Liver (tissue), 9 donors: ENCODE data around the gene TBL1XR1. TPM values are rescaled to one million over a fixed set of nuclear protein-coding genes. Genes with fewer than 3 reads are reported as not detected.

Source experiments
- DNase-seq: peaks from one replicate; pipeline ENCODE4 v3.0.0-alpha.2; 2017; ENCODE audit warnings: low spot score
- H3K27ac ChIP-seq, 2 donors: one replicate each; pipeline ENCODE4 v1.7.0; 2013; ENCODE audit warnings: inconsistent platforms in 2 of 2, low read length in 2 of 2, control low read depth in 1 of 2, low read depth in 1 of 2, mild to moderate bottlenecking in 1 of 2
- H3K27me3 ChIP-seq, 4 donors: one replicate each; pipeline versions ENCODE4 v1.6.1 to v1.7.0; 2013; ENCODE audit warnings: low read length in 3 of 4, inconsistent platforms in 1 of 4, mild to moderate bottlenecking in 1 of 4, moderate library complexity in 1 of 4; ENCODE audit not compliant: control insufficient read depth in 4 of 4, insufficient read depth in 4 of 4
- H3K36me3 ChIP-seq, 4 donors: one replicate each; pipeline versions ENCODE4 v1.6.1 to v1.7.0; 2013; ENCODE audit warnings: low read length in 3 of 4, mild to moderate bottlenecking in 3 of 4, low read depth in 1 of 4, moderate library complexity in 1 of 4; ENCODE audit not compliant: control insufficient read depth in 4 of 4, insufficient read depth in 3 of 4
- H3K4me1 ChIP-seq, 4 donors: one replicate each; pipeline versions ENCODE4 v1.6.1 to v1.7.0; 2013; ENCODE audit warnings: low read length in 3 of 4, mild to moderate bottlenecking in 3 of 4, moderate library complexity in 1 of 4; ENCODE audit not compliant: control insufficient read depth in 4 of 4, insufficient read depth in 4 of 4
- H3K4me3 ChIP-seq, 3 donors: one replicate each; pipeline versions ENCODE4 v1.6.1 to v1.7.0; 2013; ENCODE audit warnings: low read length in 3 of 3, control low read depth in 1 of 3, low read depth in 1 of 3, mild to moderate bottlenecking in 1 of 3
- H3K9ac ChIP-seq, 2 donors: one replicate each; pipeline ENCODE4 v1.7.0; 2013; ENCODE audit warnings: low read length in 2 of 2, mild to moderate bottlenecking in 2 of 2, moderate library complexity in 2 of 2, control low read depth in 1 of 2, low read depth in 1 of 2
- H3K9me3 ChIP-seq, 4 donors: one replicate each; pipeline versions ENCODE4 v1.6.1 to v1.7.0; 2013; ENCODE audit warnings: low read length in 3 of 4; ENCODE audit not compliant: control insufficient read depth in 4 of 4
- ATF3 ChIP-seq: IDR thresholded peaks from 2 replicates; pipeline ENCODE4 v1.6.1; 2016; ENCODE audit warnings: antibody characterized with exemption
- CTCF ChIP-seq: fragments of 150-350 bp; IDR thresholded peaks from 2 replicates; pipeline ENCODE4 v1.5.1; 2017; ENCODE audit warnings: improper control_type of control experiment, low read depth, low read length; ENCODE audit not compliant: missing input control
- EGR1 ChIP-seq, 2 donors: IDR thresholded peaks; 2 replicates each; pipeline ENCODE4 v1.6.1; 2016 to 2018; ENCODE audit warnings: antibody characterized with exemption in 2 of 2, low read depth in 2 of 2
- FOXA1 ChIP-seq: IDR thresholded peaks from 2 replicates; pipeline ENCODE4 v1.6.1; 2016; ENCODE audit warnings: antibody characterized with exemption
- FOXA2 ChIP-seq: IDR thresholded peaks from 2 replicates; pipeline ENCODE4 v1.6.1; 2016; ENCODE audit warnings: antibody characterized with exemption
- GABPA ChIP-seq, 2 donors: IDR thresholded peaks in 1 of 2; conservative IDR thresholded peaks in 1 of 2; 2 replicates each; pipeline ENCODE4 v1.6.1; 2016; ENCODE audit warnings: antibody characterized with exemption in 2 of 2, mild to moderate bottlenecking in 1 of 2, moderate library complexity in 1 of 2
- HNF4A ChIP-seq, 2 donors: conservative IDR thresholded peaks; 2 replicates each; pipeline ENCODE4 v1.6.1; 2016; ENCODE audit warnings: antibody characterized with exemption in 2 of 2, mild to moderate bottlenecking in 2 of 2
- HNF4G ChIP-seq: IDR thresholded peaks from 2 replicates; pipeline ENCODE4 v1.6.1; 2016; ENCODE audit warnings: antibody characterized with exemption
- JUND ChIP-seq, 2 donors: IDR thresholded peaks; 2 replicates each; pipeline ENCODE4 v1.6.1; 2016; ENCODE audit warnings: antibody characterized with exemption in 2 of 2
- MAX ChIP-seq: IDR thresholded peaks from 2 replicates; pipeline ENCODE4 v1.6.1; 2016; ENCODE audit warnings: antibody characterized with exemption
- NR2F2 ChIP-seq: IDR thresholded peaks from 2 replicates; pipeline ENCODE4 v1.6.1; 2016; ENCODE audit warnings: antibody characterized with exemption
- RAD21 ChIP-seq, 2 donors: IDR thresholded peaks; 2 replicates each; pipeline ENCODE4 v1.6.1; 2016; ENCODE audit warnings: antibody characterized with exemption in 2 of 2, mild to moderate bottlenecking in 2 of 2
- REST ChIP-seq: IDR thresholded peaks from 2 replicates; pipeline ENCODE4 v1.6.1; 2016; ENCODE audit warnings: antibody characterized with exemption, mild to moderate bottlenecking
- RXRA ChIP-seq, 2 donors: IDR thresholded peaks; 2 replicates each; pipeline ENCODE4 v1.6.1; 2017 to 2018; ENCODE audit warnings: antibody characterized with exemption in 2 of 2, mild to moderate bottlenecking in 1 of 2
- SP1 ChIP-seq: IDR thresholded peaks from 2 replicates; pipeline ENCODE4 v1.6.1; 2018; ENCODE audit warnings: antibody characterized with exemption, mild to moderate bottlenecking
- TAF1 ChIP-seq: conservative IDR thresholded peaks from 2 replicates; pipeline ENCODE4 v1.6.1; 2016; ENCODE audit warnings: antibody characterized with exemption, mild to moderate bottlenecking
- YY1 ChIP-seq: IDR thresholded peaks from 2 replicates; pipeline ENCODE4 v1.6.1; 2016; ENCODE audit warnings: antibody characterized with exemption, mild to moderate bottlenecking
- WGBS: extraction: QIAGEN DNeasy Blood & Tissue Kit; methylation state at CpG from one replicate; pipeline ENCODE4 v1.1.7; 2013; 5-methylcytosine and 5-hydroxymethylcytosine counted together
- polyA plus RNA-seq, 2 donors: library from polyadenylated mRNA; stranded (reverse) in 1 of 2; unstranded in 1 of 2; fragments of 200-250 nt in 1 of 2; fragments of >200 nt in 1 of 2; fragmentation: Nextera tagmentation in 1 of 2; extraction: Ambion mirVana in 1 of 2; gene quantifications; one replicate each; pipeline versions ENCODE4 v1.2.1 to v1.2.3, GENCODE V29; 2013 to 2015
- total RNA-seq, 2 donors: library from RNA; depleted of rRNA; stranded (reverse); fragments of >200 nt; gene quantifications; one replicate each; pipeline ENCODE4 v1.2.3, GENCODE V29; 2014
- donor health status: healthy.
- donor health status: healthy.
- donor health status: healthy.
- donor health status: healthy.
- donor health status: healthy.

The TBL1XR1 gene
- total and polyA plus RNA-seq, 4 donors: 10.3 to 65.9 (median 33.2) TPM

- Histone ChIP-seq H3K4me1 (peaks cover 3 to 20% (median 10%) of the 10 kb centered on the region in 4 donors), H3K9ac (no peak overlapping the region), H3K36me3 (no peaks in the 10 kb centered on the region), H3K27ac (no peak overlapping the region), H3K9me3 (no peaks in the 10 kb centered on the region), H3K27me3 (no peaks in the 10 kb centered on the region), H3K4me3 (no peak overlapping the region)
- DNase-seq: no peak
- TF ChIP-seq GABPA (IDR thresholded peaks at IDR 0.05 in 1 of 2, conservative IDR thresholded peaks at IDR 0.05 in 1 of 2) (no peak), JUND (IDR thresholded peaks at IDR 0.05) (no peak), FOXA2 (no peak), EGR1 (IDR thresholded peaks at IDR 0.05; ENCODE audit: low read depth in 2 of 2) (no peak), HNF4G (no peak), REST (no peak), RXRA (IDR thresholded peaks at IDR 0.05) (no peak), HNF4A (conservative IDR thresholded peaks at IDR 0.05) (no peak), CTCF (no peak), MAX (no peak), YY1 (no peak), NR2F2 (no peak)
- 74% methylated on average over 3 of the region's 3 CpGs for whole genome bisulfite sequencing
These were observed 42.5 kb downstream of the TBL1XR1 start for GRCh38 chr3:177154733-177155132.

GRCh38 chr3:177150970-177151627 lies 46.2 kb downstream of the TBL1XR1 start:
- Histone ChIP-seq H3K36me3 (no peaks in the 10 kb centered on the region), H3K27me3 (no peaks in the 10 kb centered on the region), H3K4me3 (no peak overlapping the region), H3K27ac (no peak overlapping the region), H3K9ac (no peak overlapping the region), H3K9me3 (no peaks in the 10 kb centered on the region), H3K4me1 (peaks cover 6 to 23% (median 10%) of the 10 kb centered on the region in 4 donors)
- DNase-seq: no peak
- TF ChIP-seq MAX (no peak), EGR1 (IDR thresholded peaks at IDR 0.05; ENCODE audit: low read depth in 2 of 2) (no peak), TAF1 (no peak), HNF4G (no peak), RXRA (IDR thresholded peaks at IDR 0.05) (no peak), GABPA (IDR thresholded peaks at IDR 0.05 in 1 of 2, conservative IDR thresholded peaks at IDR 0.05 in 1 of 2) (no peak), FOXA1 (no peak), ATF3 (no peak), JUND (IDR thresholded peaks at IDR 0.05) (no peak), FOXA2 (no peak), REST (no peak), CTCF (no peak), SP1 (no peak), RAD21 (IDR thresholded peaks at IDR 0.05) (no peak)
- 85% methylated on average over 7 of the region's 7 CpGs for WGBS
